Keratinocyte (primary cell): ENCODE results near the gene OLFML2B. TPM values are rescaled to one million over a fixed set of nuclear protein-coding genes. Genes with fewer than 3 reads are reported as not detected.

Source experiments
- DNase-seq: peaks from one replicate; pipeline ENCODE4 v3.0.0-alpha.2; 2011; ENCODE audit warnings: low read depth, missing footprints, low spot score
- FAIRE-seq: peaks from 2 replicates; lab custom pipeline; 2011; peaks lifted over from hg19 to GRCh38; lab: Jason Lieb, UNC
- H2AFZ ChIP-seq: 2 replicates; pipeline ENCODE4 v1.6.0; 2012; ENCODE audit warnings: low read length, control low read depth, inconsistent platforms; ENCODE audit not compliant: control insufficient read depth
- H3K27ac ChIP-seq: 2 replicates; pipeline ENCODE4 v1.5.1; 2011; ENCODE audit warnings: low read length; ENCODE audit not compliant: control insufficient read depth, insufficient read depth
- H3K27me3 ChIP-seq: 3 replicates; pipeline ENCODE4 v1.6.0; 2011; ENCODE audit warnings: low read length; ENCODE audit not compliant: control insufficient read depth, insufficient read depth; ENCODE audit errors: extremely low read depth
- H3K36me3 ChIP-seq, 2 experiments: 2 replicates in 1 of 2; 3 replicates in 1 of 2; pipeline ENCODE4 v1.5.1; 2011; ENCODE audit warnings: low read length in 2 of 2, mild to moderate bottlenecking in 1 of 2; ENCODE audit not compliant: control insufficient read depth in 2 of 2, insufficient read depth in 2 of 2; ENCODE audit errors: extremely low read depth in 1 of 2
- H3K4me1 ChIP-seq: 3 replicates; pipeline ENCODE4 v1.5.1; 2011; ENCODE audit warnings: low read length; ENCODE audit not compliant: control insufficient read depth, insufficient read depth; ENCODE audit errors: extremely low read depth
- H3K4me2 ChIP-seq: 3 replicates; pipeline ENCODE4 v1.6.0; 2011; ENCODE audit warnings: low read depth, low read length; ENCODE audit not compliant: control insufficient read depth, insufficient read depth; ENCODE audit errors: extremely low read depth
- H3K4me3 ChIP-seq, 3 experiments: fragments of 200-600 bp in 1 of 3; sonication (generic) in 1 of 3; 2 replicates in 2 of 3; 3 replicates in 1 of 3; pipeline ENCODE4 v1.5.1; 2011 to 2016; ENCODE audit warnings: low read length in 3 of 3, mild to moderate bottlenecking in 3 of 3, control low read depth in 2 of 3, inconsistent platforms in 1 of 3, low read depth in 1 of 3, mixed read lengths in 1 of 3, mixed run types in 1 of 3, moderate library complexity in 1 of 3; ENCODE audit not compliant: control insufficient read depth in 2 of 3, insufficient read depth in 2 of 3; ENCODE audit errors: extremely low read depth in 1 of 3
- H3K79me2 ChIP-seq: 2 replicates; pipeline ENCODE4 v1.6.0; 2012; ENCODE audit warnings: low read length; ENCODE audit not compliant: control insufficient read depth, insufficient read depth
- H3K9ac ChIP-seq: 3 replicates; pipeline ENCODE4 v1.6.0; 2011; ENCODE audit warnings: low read length; ENCODE audit not compliant: control insufficient read depth, insufficient read depth; ENCODE audit errors: extremely low read depth
- H3K9me1 ChIP-seq: 3 replicates; pipeline ENCODE4 v1.6.0; 2011; ENCODE audit warnings: low read length; ENCODE audit not compliant: control insufficient read depth, insufficient read depth; ENCODE audit errors: extremely low read depth
- H3K9me3 ChIP-seq: 2 replicates; pipeline ENCODE4 v1.5.1; 2012; ENCODE audit warnings: low read depth, low read length; ENCODE audit not compliant: control insufficient read depth
- H4K20me1 ChIP-seq: 3 replicates; pipeline ENCODE4 v1.6.0; 2011; ENCODE audit warnings: low read length; ENCODE audit not compliant: control insufficient read depth, insufficient read depth; ENCODE audit errors: extremely low read depth
- CTCF ChIP-seq, 3 experiments: IDR thresholded peaks in 1 of 3; conservative IDR thresholded peaks in 1 of 3; optimal IDR thresholded peaks in 1 of 3; 2 replicates in 2 of 3; 3 replicates in 1 of 3; pipeline versions ENCODE3 to v1.5.1; 2011; ENCODE audit warnings: low read length in 3 of 3, mild to moderate bottlenecking in 3 of 3, moderate library complexity in 2 of 3, control low read depth in 1 of 3, inconsistent platforms in 1 of 3; ENCODE audit not compliant: insufficient read depth in 2 of 3; ENCODE audit errors: extremely low read depth in 1 of 3
- EZH2 ChIP-seq: IDR thresholded peaks from one replicate; pipeline ENCODE4 v1.6.1; 2012; ENCODE audit warnings: inconsistent platforms, mild to moderate bottlenecking, low read length, moderate library complexity
- dilution Hi-C: fragments of 300-500 bp; cut with MboI; formaldehyde crosslinking; loops from one replicate; pipeline ENCODE4 v1.7.0; 2020; ENCODE audit warnings: low sequenced_read_pairs; ENCODE audit not compliant: extremely low pct_ligation_motif_present
- polyA plus RNA-seq, 5 experiments: library from polyadenylated mRNA; depleted of rRNA in 3 of 5; stranded (reverse) in 3 of 5; stranded (forward) in 1 of 5; unstranded in 1 of 5; fragments of >200 nt; gene quantifications; 1 replicate in 1 of 5; 2 replicates in 3 of 5; 3 replicates in 1 of 5; pipeline versions ENCODE4 v1.2.1 to v1.2.3, GENCODE V29; 2011 to 2012; ENCODE audit warnings: missing spikeins in 2 of 5, low read depth in 1 of 5, low replicate concordance in 1 of 5

Gene OLFML2B
- polyA plus RNA-seq, 1 donor (not counting 4 experiments of a cell fraction or from before 2014, with no cell fraction given) = not detected

- TF ChIP-seq CTCF (optimal IDR thresholded peaks at IDR 0.05 in 1 of 3, IDR thresholded peaks at IDR 0.05 in 1 of 3, conservative IDR thresholded peaks at IDR 0.05 in 1 of 3; ENCODE audit: extremely low read depth in 1 of 3, insufficient read depth in 2 of 3, low read length in 3 of 3) (no peak), EZH2 (no peak)
- H2AFZ ChIP-seq = no peak overlapping the region
- no peak for FAIRE-seq
- no peak overlapping the region for H3K9ac ChIP-seq
- dilution Hi-C loops = no loop called here
- H3K27ac ChIP-seq = no peak overlapping the region
- H3K4me3 ChIP-seq = no peak overlapping the region
- no peaks in the 10 kb centered on the region for H3K9me1 ChIP-seq
- peaks cover 2% of the 10 kb centered on the region for H4K20me1 ChIP-seq
- H3K9me3 ChIP-seq = no peaks in the 10 kb centered on the region
- no peaks in the 10 kb centered on the region for H3K79me2 ChIP-seq
- DNase-seq = no peak
- H3K36me3 ChIP-seq = no peaks in the 10 kb centered on the region
- peaks cover 36% of the 10 kb centered on the region for H3K27me3 ChIP-seq
- no peak overlapping the region for H3K4me2 ChIP-seq
- H3K4me1 ChIP-seq = no peaks in the 10 kb centered on the region
Observed at GRCh38 chr1:161982507-161982895, 41.2 kb downstream of the OLFML2B start.

GRCh38 chr1:161981735-161982506 is 41.7 kb downstream of the OLFML2B start:
- Histone ChIP-seq H3K9ac (no peak overlapping the region), H3K27ac (no peak overlapping the region), H3K9me1 (no peaks in the 10 kb centered on the region), H3K4me2 (no peak overlapping the region), H3K27me3 (peaks cover 37% of the 10 kb centered on the region), H3K79me2 (no peaks in the 10 kb centered on the region), H3K9me3 (no peaks in the 10 kb centered on the region), H2AFZ (no peak overlapping the region), H3K36me3 (no peaks in the 10 kb centered on the region), H3K4me1 (no peaks in the 10 kb centered on the region), H3K4me3 (no peak overlapping the region), H4K20me1 (peaks cover 2% of the 10 kb centered on the region)
- dilution Hi-C loops = no loop called here
- TF ChIP-seq CTCF (optimal IDR thresholded peaks at IDR 0.05 in 1 of 3, IDR thresholded peaks at IDR 0.05 in 1 of 3, conservative IDR thresholded peaks at IDR 0.05 in 1 of 3; ENCODE audit: extremely low read depth in 1 of 3, insufficient read depth in 2 of 3, low read length in 3 of 3) (no peak), EZH2 (no peak)
- no peak for FAIRE-seq
- DNase-seq = no peak
